HG03432 (cell line): Measurements from ENCODE around the gene BANP.
"Not testable (repeated sequence)": the region's sequence is repeated elsewhere in the genome, so short reads cannot be mapped to it uniquely, and the experiment has no call there.

Experiments used
- ATAC-seq: cut with Tn5 transposase; IDR thresholded peaks from one replicate; pipeline ENCODE4 v1.9.1; 2021; ENCODE audit warnings: mild to moderate bottlenecking, moderate library complexity; ENCODE audit not compliant: unreplicated experiment

The BANP gene

GRCh38 chr16:88064011-88064888 lies 113.0 kb downstream of the BANP start:
- no peak for ATAC-seq

DNA sequence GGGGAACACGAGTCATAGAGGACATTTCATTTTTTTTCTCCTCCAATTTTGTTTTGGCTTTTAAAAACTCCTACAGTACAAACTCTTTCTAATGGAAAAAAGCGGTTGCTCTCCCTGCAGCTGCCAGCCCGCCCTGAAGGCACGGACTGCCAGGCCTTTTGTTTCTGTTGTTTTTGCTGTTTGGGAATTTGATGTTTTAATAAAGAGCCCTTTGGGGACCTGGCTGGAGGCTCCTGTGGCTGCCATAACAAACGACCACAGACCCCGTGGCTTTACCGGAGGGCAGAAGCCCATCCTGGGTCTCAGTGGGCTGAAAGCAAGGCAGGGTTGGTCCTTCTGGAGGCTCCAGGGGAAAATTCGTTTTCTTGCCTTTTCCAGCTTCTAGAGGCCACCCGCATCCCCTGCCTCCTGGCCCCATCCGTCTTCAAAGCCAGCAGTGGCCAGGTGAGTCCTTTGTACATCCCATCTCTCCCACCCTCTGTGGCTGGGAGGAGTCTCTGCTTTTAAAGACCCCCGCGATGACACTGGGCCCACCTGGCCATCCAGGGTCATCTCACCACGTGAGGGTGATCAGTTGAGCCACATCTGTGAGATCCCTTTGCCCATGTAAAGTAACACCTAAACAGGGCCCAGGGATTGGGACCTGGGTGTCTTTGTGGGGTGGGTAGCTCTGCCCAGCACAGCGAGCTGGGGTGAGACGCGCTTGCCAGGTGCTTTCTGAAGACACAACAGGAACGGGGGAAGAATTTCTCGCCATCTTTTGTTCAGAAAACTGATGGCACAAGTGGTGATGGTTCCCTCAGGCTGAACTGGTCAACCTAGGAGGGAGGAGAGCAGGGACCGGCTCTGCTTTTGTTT lies 113.9 kb downstream of the BANP start:
- no peak for ATAC-seq

- ATAC-seq: no peak
These were observed 114.5 kb downstream of the BANP start for GRCh38 chr16:88065747-88066142.

DNA sequence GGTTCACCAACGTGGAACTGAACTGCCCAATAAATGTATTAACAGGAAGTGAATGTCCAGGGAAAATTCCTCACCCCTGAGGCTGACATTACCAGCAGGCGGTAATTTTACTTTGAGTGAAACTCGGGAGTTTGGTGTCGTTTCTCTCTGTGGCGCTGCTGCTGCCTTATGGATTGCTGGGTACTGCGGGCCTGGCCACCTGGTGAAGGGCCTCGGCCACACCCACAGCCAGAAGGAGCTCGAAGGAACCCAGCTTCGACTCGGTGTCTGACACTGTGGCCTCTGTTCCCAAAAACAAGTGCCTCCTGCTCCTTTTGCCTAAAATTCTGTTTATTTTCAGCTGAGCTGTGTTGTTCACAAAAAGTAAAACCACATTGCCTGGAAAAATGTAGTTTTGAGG lies 115.0 kb downstream of the BANP start:
- ATAC-seq: no peak

DNA sequence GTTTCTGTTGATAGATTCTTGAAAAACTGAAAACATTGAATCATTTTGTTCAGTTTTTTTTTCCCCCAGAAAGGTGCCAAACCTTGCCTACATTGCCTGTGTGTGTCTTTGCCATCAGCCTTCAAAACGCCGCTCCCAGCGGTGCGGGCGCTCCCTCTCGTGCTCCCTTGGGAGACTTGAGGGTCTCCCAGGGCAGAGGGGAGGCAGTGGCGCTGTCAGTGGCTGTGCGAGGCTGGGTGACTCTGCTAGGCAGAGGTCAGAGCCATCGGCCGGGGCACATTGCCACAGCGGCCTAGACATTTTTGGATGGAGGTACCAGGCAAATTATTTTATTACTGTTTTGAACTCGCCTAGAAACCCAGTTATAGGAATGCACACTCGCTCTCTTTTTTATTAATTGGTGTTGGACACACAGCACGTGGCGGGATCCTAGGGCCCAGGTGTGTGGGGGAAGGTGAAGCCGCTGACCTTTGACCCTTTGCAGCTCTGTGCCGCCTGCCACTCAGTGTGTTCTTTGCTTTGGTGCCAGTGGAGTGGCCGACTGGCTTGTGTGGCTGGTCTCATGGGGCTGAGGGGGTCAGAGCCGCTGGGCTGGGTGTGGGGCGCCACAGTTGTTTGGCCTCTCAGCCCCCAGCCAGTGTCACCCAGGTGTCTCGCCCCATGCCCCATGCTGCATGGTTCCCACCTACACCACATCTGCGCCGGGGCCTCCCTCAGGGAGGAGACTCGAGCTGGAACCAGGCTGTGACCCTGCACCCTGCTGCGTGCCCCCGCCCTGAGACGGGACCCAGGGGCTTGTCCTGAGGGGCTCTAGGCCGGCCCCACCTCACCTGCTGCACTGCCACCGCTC lies 115.7 kb downstream of the BANP start:
- no peak for ATAC-seq

- no peak for ATAC-seq
These were observed 116.5 kb downstream of the BANP start for GRCh38 chr16:88067530-88068411.

DNA sequence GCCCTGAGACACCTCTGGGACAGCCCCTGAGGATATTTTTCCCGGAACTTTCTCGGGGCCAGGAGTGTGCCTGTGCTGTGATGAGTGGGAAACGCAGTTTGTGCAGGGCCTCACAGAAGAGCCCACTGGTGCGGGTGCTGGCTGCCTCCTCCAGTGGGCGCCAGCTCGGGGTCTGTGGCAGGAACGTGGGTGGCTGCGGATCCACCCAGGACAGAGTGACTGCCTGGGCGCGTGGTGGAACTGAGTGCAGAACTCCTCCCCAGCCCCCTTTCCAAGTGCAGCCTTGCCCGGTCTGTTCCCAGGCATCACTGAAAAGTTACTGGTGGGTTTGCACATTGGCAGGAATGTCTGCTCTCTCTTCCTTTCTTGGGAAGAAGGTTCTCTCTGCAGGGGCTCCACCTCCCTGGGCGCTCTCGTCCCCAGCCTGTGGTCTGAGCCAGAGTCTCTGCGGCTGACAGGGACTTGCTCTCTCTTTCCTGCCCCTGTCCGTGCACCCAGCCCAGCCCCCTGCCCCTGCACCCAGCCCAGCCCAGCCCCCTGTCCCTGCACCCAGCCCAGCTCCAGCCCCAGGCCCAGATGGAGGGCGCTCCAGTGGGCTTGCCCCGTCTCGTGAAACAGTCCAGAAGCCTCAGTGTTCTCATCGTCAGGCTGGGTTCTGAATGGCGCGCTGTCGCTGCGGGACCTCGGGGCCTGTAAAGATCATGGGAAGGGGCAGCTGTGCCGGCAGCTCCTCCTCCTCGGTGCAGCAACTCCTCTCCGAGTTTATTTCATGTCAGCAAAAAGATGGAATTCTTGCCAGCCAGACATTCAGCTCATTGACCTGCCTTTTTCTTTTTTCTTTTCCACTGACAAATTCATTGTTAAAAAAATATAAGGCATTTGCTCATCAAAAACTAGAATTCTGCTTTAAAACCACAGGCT lies 117.5 kb downstream of the BANP start:
- ATAC-seq: no peak

- peak; percentile 69 for ATAC-seq
These were observed 118.3 kb downstream of the BANP start for GRCh38 chr16:88069397-88070168.

- ATAC-seq: no peak
These were observed 119.1 kb downstream of the BANP start for GRCh38 chr16:88070341-88070740.

DNA sequence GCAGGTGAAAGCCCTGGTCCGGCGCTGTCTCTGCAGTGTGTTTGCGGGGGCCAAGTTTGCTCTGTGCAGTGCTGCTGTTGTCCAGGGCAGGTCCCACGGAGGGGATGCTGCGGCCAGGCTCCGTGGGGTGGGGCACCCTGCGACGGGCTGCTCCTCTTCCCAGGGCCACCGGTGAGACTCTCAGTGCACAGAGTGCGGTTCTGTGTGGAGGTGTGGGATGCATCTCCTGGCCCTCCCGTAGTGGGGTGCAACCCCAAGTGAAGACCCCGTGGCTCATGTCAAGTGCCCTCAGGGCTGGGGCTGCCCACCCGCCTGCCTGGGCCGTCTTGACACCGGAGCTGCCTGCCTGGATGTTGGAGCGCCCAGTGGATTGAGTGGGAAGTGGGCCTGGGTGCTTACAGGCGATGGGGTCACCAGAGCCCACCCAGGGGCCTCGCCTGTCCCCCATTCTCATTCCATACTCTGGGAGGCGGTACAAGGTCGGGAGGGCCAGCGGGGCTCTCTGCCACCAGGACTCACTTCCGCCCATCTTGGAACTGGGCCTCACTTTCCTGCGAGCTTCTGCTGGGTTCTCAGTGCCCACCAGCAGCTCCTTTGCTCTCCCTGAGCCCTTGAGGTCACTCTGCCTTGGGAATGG lies 119.9 kb downstream of the BANP start:
- ATAC-seq: no peak

DNA sequence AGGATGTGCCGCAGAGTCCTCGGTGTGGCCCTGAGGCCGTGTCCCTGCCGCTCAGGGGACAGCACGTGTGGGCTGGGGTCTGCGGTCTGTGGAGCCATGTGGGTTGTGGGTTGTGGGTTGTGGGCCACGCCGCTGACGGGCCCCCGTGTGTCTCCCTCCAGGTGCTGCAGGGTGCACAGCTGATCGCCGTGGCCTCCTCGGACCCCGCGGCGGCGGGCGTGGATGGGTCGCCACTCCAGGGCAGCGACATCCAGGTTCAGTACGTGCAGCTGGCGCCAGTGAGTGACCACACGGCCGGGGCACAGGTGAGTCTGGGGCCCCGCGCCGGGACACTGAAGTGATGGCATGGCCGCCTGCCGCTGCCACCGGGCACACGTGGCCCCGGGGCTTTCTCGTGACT lies 120.7 kb downstream of the BANP start:
- no peak for ATAC-seq

GRCh38 chr16:88072571-88073001 lies 121.4 kb downstream of the BANP start:
- no peak for ATAC-seq

- ATAC-seq: no peak
These were observed 122.0 kb downstream of the BANP start for GRCh38 chr16:88073201-88073721.

- ATAC-seq: no peak
These were observed 122.8 kb downstream of the BANP start for GRCh38 chr16:88074041-88074440.

GRCh38 chr16:88076211-88076931 lies 125.1 kb downstream of the BANP start:
- ATAC-seq: no peak

GRCh38 chr16:88076932-88077320 lies 125.7 kb downstream of the BANP start:
- ATAC-seq: not testable (repeated sequence)
